Iris pigment epithelial cell (primary cell): ENCODE results near the gene GAMT.
A peak's percentile ranks its signal among the peaks of the same experiment; 100 is the strongest.

Experiments used
- DNase-seq: peaks from one replicate; pipeline ENCODE4 v3.0.0-alpha.2; 2011; ENCODE audit warnings: low read depth

Gene GAMT

GRCh38 chr19:1365319-1366269 lies 35.7 kb downstream of the GAMT start:
- DNase-seq = no peak

GRCh38 chr19:1364070-1364704 lies 37.2 kb downstream of the GAMT start:
- no peak for DNase-seq

GRCh38 chr19:1363599-1363998 lies 37.7 kb downstream of the GAMT start:
- no peak for DNase-seq

GRCh38 chr19:1362387-1363257 lies 38.7 kb downstream of the GAMT start:
- no peak for DNase-seq

- DNase-seq = peak; percentile 80
Observed at GRCh38 chr19:1361601-1362386, 39.5 kb downstream of the GAMT start.

GRCh38 chr19:1360818-1361461 lies 40.4 kb downstream of the GAMT start:
- DNase-seq = peak; percentile 73

- no peak for DNase-seq
Observed at GRCh38 chr19:1360126-1360817, 41.1 kb downstream of the GAMT start.

- DNase-seq = no peak
Observed at GRCh38 chr19:1357531-1358109, 43.7 kb downstream of the GAMT start.

GRCh38 chr19:1356508-1356865 lies 44.9 kb downstream of the GAMT start:
- no peak for DNase-seq

GRCh38 chr19:1355568-1356507 lies 45.5 kb downstream of the GAMT start:
- no peak for DNase-seq

GRCh38 chr19:1354970-1355567 lies 46.3 kb downstream of the GAMT start:
- DNase-seq = no peak

- DNase-seq = no peak
Observed at GRCh38 chr19:1353144-1353543, 48.2 kb downstream of the GAMT start.

GRCh38 chr19:1351381-1351851 lies 49.9 kb downstream of the GAMT start:
- no peak for DNase-seq

GRCh38 chr19:1350867-1351266 lies 50.5 kb downstream of the GAMT start:
- DNase-seq = no peak

GRCh38 chr19:1349211-1349610 lies 52.1 kb downstream of the GAMT start:
- no peak for DNase-seq
